K562 (cell line): ENCODE measurements around the gene GYS1. TPM values are rescaled to one million over a fixed set of nuclear protein-coding genes. Genes with fewer than 3 reads are reported as not detected.
A peak's percentile ranks its signal among the peaks of the same experiment; 100 is the strongest.

ENCODE experiments used
- CREM ChIP-seq: IDR thresholded peaks from 2 replicates; pipeline ENCODE4 v1.6.1; 2014; ENCODE audit warnings: antibody characterized with exemption, low read depth
- EP300 ChIP-seq: IDR thresholded peaks from 2 replicates; pipeline ENCODE4 v1.6.1; 2012; ENCODE audit warnings: low read length, improper control_type of control experiment
- FOXP4 ChIP-seq: sonication (generic); formaldehyde crosslinking; IDR thresholded peaks from 2 replicates; pipeline ENCODE4 v1.8.0; 2022; ENCODE audit warnings: mild to moderate bottlenecking, missing genetic modification reagents, borderline replicate concordance
- HDAC8 ChIP-seq: fragments of 450-650 bp; IDR thresholded peaks from 2 replicates; pipeline ENCODE4 v1.6.1; 2016; ENCODE audit warnings: mild to moderate bottlenecking, missing genetic modification characterization, moderate library complexity, missing compliant biosample characterization
- HOXB6 ChIP-seq: fragments of 250-450 bp; sonication (Bioruptor Pico); IDR thresholded peaks from 2 replicates; pipeline ENCODE4 v1.5.1; 2022; ENCODE audit warnings: mild to moderate bottlenecking, borderline replicate concordance
- MCM7 ChIP-seq, 2 experiments: fragments of 450-650 bp; IDR thresholded peaks; 2 replicates each; pipeline ENCODE4 v1.6.1; 2016 to 2018
- NKRF ChIP-seq: fragments of 450-650 bp; IDR thresholded peaks from 2 replicates; pipeline ENCODE4 v1.6.1; 2016; ENCODE audit warnings: borderline replicate concordance
- PYGO2 ChIP-seq: fragments of 450-650 bp; IDR thresholded peaks from 2 replicates; pipeline ENCODE4 v1.6.1; 2016; ENCODE audit warnings: mild to moderate bottlenecking, missing genetic modification characterization, moderate library complexity, missing compliant biosample characterization
- TEAD4 ChIP-seq, 2 experiments: sonication (generic) in 1 of 2; formaldehyde crosslinking in 1 of 2; IDR thresholded peaks; 2 replicates each; pipeline versions ENCODE4 v1.6.1 to v1.8.0; 2012 to 2022; ENCODE audit warnings: borderline replicate concordance in 1 of 2, inconsistent platforms in 1 of 2, low read length in 1 of 2, mild to moderate bottlenecking in 1 of 2, missing genetic modification reagents in 1 of 2
- THAP7 ChIP-seq: fragments of 250-450 bp; sonication (Bioruptor Pico); IDR thresholded peaks from 2 replicates; pipeline ENCODE4 v1.5.0; 2021
- ZC3H8 ChIP-seq: fragments of 450-650 bp; IDR thresholded peaks from 2 replicates; pipeline ENCODE4 v1.6.1; 2017
- ZHX1 ChIP-seq: fragments of 150-350 bp; conservative IDR thresholded peaks from 2 replicates; pipeline ENCODE4 v1.6.1; 2014; ENCODE audit warnings: low read length
- ZNF239 ChIP-seq: fragments of 250-450 bp; sonication (Bioruptor Pico); IDR thresholded peaks from 2 replicates; pipeline ENCODE4 v1.4.0; 2020; ENCODE audit warnings: mild to moderate bottlenecking
- ZNF280A ChIP-seq: fragments of 450-650 bp; IDR thresholded peaks from 2 replicates; pipeline ENCODE4 v1.6.1; 2018; ENCODE audit warnings: mild to moderate bottlenecking, low read depth; ENCODE audit not compliant: partially characterized antibody
- ZNF512 ChIP-seq: IDR thresholded peaks from 2 replicates; pipeline ENCODE4 v1.6.1; 2016; ENCODE audit warnings: missing genetic modification characterization, missing compliant biosample characterization
- ZNF584 ChIP-seq: fragments of 200-800 bp; sonication (Bioruptor generic); IDR thresholded peaks from 2 replicates; pipeline ENCODE4 v1.6.1; 2016; ENCODE audit warnings: low read depth, mild to moderate bottlenecking, missing genetic modification characterization, missing compliant biosample characterization
- polyA plus RNA-seq, 8 experiments: library from polyadenylated mRNA; depleted of rRNA in 4 of 8; stranded (reverse) in 5 of 8; unstranded in 3 of 8; fragments of >200 nt; fragmentation: Nextera tagmentation in 2 of 8; fragmentation: Illumina TruSeq in 1 of 8; extraction: Ambion mirVana in 2 of 8; extraction: Trizol in 1 of 8; gene quantifications; 2 replicates each; pipeline versions ENCODE4 v1.2.1 to v1.2.3, GENCODE V29; 2011 to 2014; ENCODE audit warnings: inconsistent platforms in 1 of 8, missing spikeins in 1 of 8
- total RNA-seq, 7 experiments: library from RNA; depleted of rRNA in 6 of 7; stranded (reverse); fragments of >200 nt in 6 of 7; fragmentation: Illumina TruSeq in 2 of 7; extraction: Trizol in 2 of 7; gene quantifications; 2 replicates each; pipeline versions ENCODE4 v1.2.1 to v1.2.3, GENCODE V29; 2011 to 2021; ENCODE audit warnings: low replicate concordance in 1 of 7

The GYS1 gene
- total and polyA plus RNA-seq, 9 of the 15 experiments (the other 6 are each of a cell fraction or from before 2014, with no cell fraction given): 1.9 to 31.1 (median 15.2) TPM

GRCh38 chr19:48965806-48966540 is 27.1 kb downstream of the GYS1 start (continued):
- TF ChIP-seq ZNF584 (CRISPR knock-in tag) (no peak), CREM (peak; percentile 82), EP300 (no peak), MCM7 (IDR thresholded peaks at IDR 0.05) (no peak), HDAC8 (tag) (no peak), FOXP4 (CRISPR knock-in tag) (no peak), HOXB6 (CRISPR knock-in tag) (no peak), ZNF239 (CRISPR knock-in tag) (no peak), ZNF280A (no peak), PYGO2 (tag) (no peak), NKRF (peak; percentile 67; the same call in 1 of the 2 replicates), ZHX1 (no peak), TEAD4 (IDR thresholded peaks at IDR 0.05; ENCODE audit: low read length) (peak; percentile 9; the same call in 1 of the 2 replicates), TEAD4 (CRISPR knock-in tag; IDR thresholded peaks at IDR 0.05; ENCODE audit: borderline replicate concordance) (no peak), ZNF512 (peak; percentile 19; the same call in 1 of the 2 replicates), ZC3H8 (0 out of 2 replicates have a peak, but pooled peaks have one; percentile 4), THAP7 (CRISPR knock-in tag) (peak; percentile 53; the same call in 1 of the 2 replicates)
